Measurements from ENCODE around the gene PLEKHO2.

PLEKHO2 gene

DNA sequence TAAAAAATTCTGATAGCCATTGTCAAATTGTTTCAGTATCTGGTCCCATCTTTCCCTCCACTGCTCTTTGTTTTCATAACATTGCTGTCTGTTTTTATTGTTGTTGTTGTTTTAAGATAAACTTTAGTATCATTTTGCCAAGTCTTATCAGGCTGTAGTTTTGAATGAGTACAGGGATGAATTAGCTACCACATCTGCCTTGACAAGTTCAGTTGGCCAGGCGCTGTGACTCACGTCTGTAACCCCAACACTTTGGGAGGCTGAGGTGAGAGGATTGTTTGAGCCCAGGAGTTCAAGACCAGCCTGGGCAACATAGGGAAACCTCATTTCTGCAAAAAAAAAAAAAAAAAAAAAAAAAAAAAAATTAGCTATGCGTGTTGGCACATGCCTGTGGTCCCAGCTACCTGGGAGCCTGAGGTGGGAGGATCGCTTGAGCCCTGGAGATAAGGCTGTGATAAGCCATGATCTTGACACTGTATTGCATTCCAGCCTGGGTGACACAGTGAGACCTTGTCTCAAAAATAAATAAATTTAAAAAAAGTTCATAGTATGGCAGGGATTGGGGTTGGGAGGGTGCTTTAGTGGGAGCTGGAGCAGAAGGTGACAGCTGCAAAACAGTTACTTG lies 61.7 kb downstream of the PLEKHO2 start:
- H3K9ac ChIP-seq (ENCODE audit: insufficient read length, low read depth), result no peak overlapping the region
- no peak for TF ChIP-seq SUZ12 (IDR thresholded peaks at IDR 0.05; ENCODE audit: extremely low read depth, insufficient read depth, insufficient read length)
- TF ChIP-seq YY1 (IDR thresholded peaks at IDR 0.05; ENCODE audit: insufficient read depth, insufficient read length), result no peak
- TF ChIP-seq ZNF274 (IDR thresholded peaks at IDR 0.05; ENCODE audit: low read depth, low read length), result no peak

DNA sequence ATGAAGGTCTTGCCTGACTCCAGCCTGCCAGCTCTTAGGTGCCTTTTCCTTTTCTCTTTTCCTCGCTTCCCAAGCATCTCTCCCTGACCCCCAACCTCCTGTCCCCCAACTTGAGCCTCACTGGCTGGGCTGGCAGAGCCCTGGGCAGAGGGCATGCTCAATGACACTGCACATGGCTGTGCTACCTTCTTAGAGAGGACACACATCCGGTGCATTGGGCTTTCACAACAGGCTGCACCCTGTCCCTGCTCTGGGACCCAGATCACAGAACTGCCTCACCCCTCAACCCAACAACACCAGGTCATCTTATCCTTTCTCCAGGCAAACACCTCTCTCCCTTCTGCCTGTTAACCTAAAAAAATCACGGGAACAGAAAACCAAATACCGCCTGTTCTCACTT lies 62.5 kb downstream of the PLEKHO2 start:
- Histone ChIP-seq H3K9ac (ENCODE audit: insufficient read length, low read depth) (peak overlapping the region; percentile 32), H3K27me3 (ENCODE audit: insufficient read depth, insufficient read length) (no peaks in the 10 kb centered on the region), H3K4me3 (ENCODE audit: insufficient read length, low read depth) (peak overlapping the region; percentile 0), H3K4me1 (ENCODE audit: insufficient read depth, insufficient read length) (peaks cover 3% of the 10 kb centered on the region), H3K36me3 (ENCODE audit: insufficient read depth, insufficient read length, low read length) (peaks cover 5% of the 10 kb centered on the region), H3K9me3 (ENCODE audit: insufficient read depth, low read length) (peaks cover 35% of the 10 kb centered on the region)
- no peak for TF ChIP-seq ZNF274 (IDR thresholded peaks at IDR 0.05; ENCODE audit: low read depth, low read length)
- TF ChIP-seq SUZ12 (IDR thresholded peaks at IDR 0.05; ENCODE audit: extremely low read depth, insufficient read depth, insufficient read length), result no peak
- no peak for TF ChIP-seq YY1 (IDR thresholded peaks at IDR 0.05; ENCODE audit: insufficient read depth, insufficient read length)
- no peak for DNase-seq (ENCODE audit: low read depth, low spot score)

More for the DNA sequence above, 61.7 kb downstream of the PLEKHO2 start:
- DNase-seq (ENCODE audit: low read depth, low spot score), result no peak
- Histone ChIP-seq H3K36me3 (ENCODE audit: insufficient read depth, insufficient read length, low read length) (peaks cover 5% of the 10 kb centered on the region), H3K9me3 (ENCODE audit: insufficient read depth, low read length) (peaks cover 35% of the 10 kb centered on the region), H3K4me3 (ENCODE audit: insufficient read length, low read depth) (no peak overlapping the region), H3K27me3 (ENCODE audit: insufficient read depth, insufficient read length) (no peaks in the 10 kb centered on the region), H3K4me1 (ENCODE audit: insufficient read depth, insufficient read length) (peaks cover 4% of the 10 kb centered on the region)

DNA sequence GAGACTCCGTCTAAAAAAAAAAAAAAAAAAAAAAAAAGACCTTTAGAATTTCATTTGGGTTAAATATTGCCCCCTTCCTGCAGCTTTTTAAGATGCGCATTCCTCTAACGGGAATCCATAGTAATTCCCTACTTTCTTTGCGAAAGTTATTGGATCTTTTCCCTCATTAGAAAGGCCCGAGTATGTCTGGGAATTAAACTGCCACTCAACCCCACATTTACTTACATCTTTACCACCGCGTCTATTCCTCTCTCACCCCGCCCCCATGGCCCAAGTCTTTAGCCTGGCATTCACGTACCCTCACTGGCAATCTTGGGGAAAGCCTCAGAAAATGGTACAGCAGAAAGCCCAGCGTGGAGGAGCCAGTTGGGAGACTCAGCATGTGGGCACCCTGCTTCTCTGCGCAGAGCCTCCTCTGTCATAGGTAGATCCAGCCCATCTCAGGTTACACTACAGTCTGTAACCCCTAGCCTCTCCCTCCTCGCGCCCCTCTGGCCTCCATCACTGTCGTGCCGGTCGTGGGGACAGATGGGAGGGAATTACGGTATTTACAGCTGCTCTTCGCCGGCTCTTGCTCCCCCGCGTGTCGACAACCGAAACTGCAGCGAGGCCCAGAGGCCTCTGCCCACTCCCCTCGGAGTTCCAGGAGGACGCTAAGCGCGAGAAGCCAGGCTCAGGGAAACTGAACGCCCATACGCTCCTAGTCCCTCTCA lies 63.6 kb downstream of the PLEKHO2 start:
- H3K4me1 ChIP-seq (ENCODE audit: insufficient read depth, insufficient read length), result peaks cover 3% of the 10 kb centered on the region
- DNase-seq (ENCODE audit: low read depth, low spot score), result peak; percentile 93
- H3K27me3 ChIP-seq (ENCODE audit: insufficient read depth, insufficient read length), result peaks cover 8% of the 10 kb centered on the region
- H3K4me3 ChIP-seq (ENCODE audit: insufficient read length, low read depth), result peak overlapping the region; percentile 44
- H3K36me3 ChIP-seq (ENCODE audit: insufficient read depth, insufficient read length, low read length), result peaks cover 5% of the 10 kb centered on the region
- H3K9ac ChIP-seq (ENCODE audit: insufficient read length, low read depth), result peak overlapping the region; percentile 54
- peaks cover 34% of the 10 kb centered on the region for H3K9me3 ChIP-seq (ENCODE audit: insufficient read depth, low read length)
- TF ChIP-seq SUZ12 (IDR thresholded peaks at IDR 0.05; ENCODE audit: extremely low read depth, insufficient read depth, insufficient read length), result no peak
- no peak for TF ChIP-seq ZNF274 (IDR thresholded peaks at IDR 0.05; ENCODE audit: low read depth, low read length)
- TF ChIP-seq YY1 (IDR thresholded peaks at IDR 0.05; ENCODE audit: insufficient read depth, insufficient read length), result peak; percentile 53

DNA sequence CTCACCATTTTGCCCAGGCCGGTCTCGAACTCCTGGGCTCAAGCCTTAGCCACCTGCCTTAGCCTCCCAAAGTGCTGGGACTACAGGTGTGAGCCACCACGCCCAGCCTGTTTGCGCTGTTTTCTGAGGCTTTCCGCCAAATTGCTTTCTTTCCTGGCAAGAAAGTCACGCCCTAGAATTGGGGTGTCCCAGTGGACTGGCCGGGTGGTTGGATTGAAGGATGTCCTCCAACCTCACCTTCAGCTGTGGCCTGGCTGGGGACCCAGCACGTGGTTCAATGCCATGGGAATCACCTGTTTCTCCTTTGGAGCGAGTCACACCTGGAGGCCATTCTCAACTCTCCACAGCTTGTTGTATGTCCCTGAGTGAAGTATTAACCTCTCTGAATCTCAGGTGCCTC lies 64.2 kb downstream of the PLEKHO2 start:
- no peak for DNase-seq (ENCODE audit: low read depth, low spot score)
- Histone ChIP-seq H3K9me3 (ENCODE audit: insufficient read depth, low read length) (peaks cover 28% of the 10 kb centered on the region), H3K4me3 (ENCODE audit: insufficient read length, low read depth) (no peak overlapping the region), H3K9ac (ENCODE audit: insufficient read length, low read depth) (peak overlapping the region; percentile 54), H3K36me3 (ENCODE audit: insufficient read depth, insufficient read length, low read length) (peaks cover 1% of the 10 kb centered on the region), H3K27me3 (ENCODE audit: insufficient read depth, insufficient read length) (peaks cover 14% of the 10 kb centered on the region), H3K4me1 (ENCODE audit: insufficient read depth, insufficient read length) (peaks cover 3% of the 10 kb centered on the region)
- no peak for TF ChIP-seq ZNF274 (IDR thresholded peaks at IDR 0.05; ENCODE audit: low read depth, low read length)
- TF ChIP-seq SUZ12 (IDR thresholded peaks at IDR 0.05; ENCODE audit: extremely low read depth, insufficient read depth, insufficient read length), result no peak
- TF ChIP-seq YY1 (IDR thresholded peaks at IDR 0.05; ENCODE audit: insufficient read depth, insufficient read length), result no peak

DNA sequence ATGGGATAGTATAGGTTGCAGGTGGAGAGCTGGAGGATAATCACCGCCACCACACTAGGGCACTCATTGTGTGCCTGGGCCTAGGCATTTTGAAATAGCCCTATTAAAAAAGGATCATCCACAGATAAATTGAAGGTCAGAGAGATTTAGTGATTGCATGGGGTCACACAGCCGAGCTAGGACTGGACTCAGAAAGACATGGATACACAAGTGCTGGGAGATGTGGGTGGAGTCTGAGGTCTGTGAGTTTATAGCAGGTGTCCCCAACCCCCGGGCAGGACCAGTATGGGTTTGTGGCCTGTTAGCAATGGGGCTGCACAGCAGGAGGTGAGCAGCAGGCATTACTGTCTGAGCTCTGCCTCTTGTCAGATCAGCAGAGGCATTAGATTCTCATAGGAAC lies 64.7 kb downstream of the PLEKHO2 start:
- Histone ChIP-seq H3K36me3 (ENCODE audit: insufficient read depth, insufficient read length, low read length) (no peaks in the 10 kb centered on the region), H3K9me3 (ENCODE audit: insufficient read depth, low read length) (peaks cover 23% of the 10 kb centered on the region), H3K9ac (ENCODE audit: insufficient read length, low read depth) (no peak overlapping the region), H3K27me3 (ENCODE audit: insufficient read depth, insufficient read length) (peaks cover 19% of the 10 kb centered on the region), H3K4me1 (ENCODE audit: insufficient read depth, insufficient read length) (peaks cover 3% of the 10 kb centered on the region), H3K4me3 (ENCODE audit: insufficient read length, low read depth) (no peak overlapping the region)
- TF ChIP-seq SUZ12 (IDR thresholded peaks at IDR 0.05; ENCODE audit: extremely low read depth, insufficient read depth, insufficient read length), result no peak
- DNase-seq (ENCODE audit: low read depth, low spot score), result no peak

DNA sequence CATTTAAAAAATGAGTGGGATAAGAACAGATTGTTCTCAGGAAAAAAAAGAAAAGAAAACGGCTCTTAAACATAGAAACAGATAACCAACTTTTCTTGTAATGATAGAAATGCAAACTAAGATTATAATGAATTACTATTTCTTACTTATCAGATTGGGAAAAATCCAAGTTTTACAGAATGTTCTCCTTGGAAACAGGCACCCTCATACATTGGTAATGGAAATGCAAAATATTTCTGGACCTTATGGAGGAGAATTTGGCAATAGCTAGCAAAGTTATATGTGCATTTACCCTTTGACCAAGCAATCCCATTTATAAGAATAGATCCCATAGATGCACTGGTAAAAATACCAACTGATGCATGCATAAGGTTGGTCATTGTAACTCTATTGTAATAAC lies 66.3 kb downstream of the PLEKHO2 start:
- no peak overlapping the region for H3K4me3 ChIP-seq (ENCODE audit: insufficient read length, low read depth)
- TF ChIP-seq YY1 (IDR thresholded peaks at IDR 0.05; ENCODE audit: insufficient read depth, insufficient read length) (no peak), SUZ12 (IDR thresholded peaks at IDR 0.05; ENCODE audit: extremely low read depth, insufficient read depth, insufficient read length) (no peak), ZNF274 (IDR thresholded peaks at IDR 0.05; ENCODE audit: low read depth, low read length) (no peak)
- peaks cover 33% of the 10 kb centered on the region for H3K27me3 ChIP-seq (ENCODE audit: insufficient read depth, insufficient read length)
- H3K36me3 ChIP-seq (ENCODE audit: insufficient read depth, insufficient read length, low read length), result no peaks in the 10 kb centered on the region
- H3K9ac ChIP-seq (ENCODE audit: insufficient read length, low read depth), result no peak overlapping the region
- DNase-seq (ENCODE audit: low read depth, low spot score), result no peak
- H3K9me3 ChIP-seq (ENCODE audit: insufficient read depth, low read length), result peaks cover 15% of the 10 kb centered on the region; the same call in 1 of the 2 replicates
- peaks cover 7% of the 10 kb centered on the region for H3K4me1 ChIP-seq (ENCODE audit: insufficient read depth, insufficient read length)

DNA sequence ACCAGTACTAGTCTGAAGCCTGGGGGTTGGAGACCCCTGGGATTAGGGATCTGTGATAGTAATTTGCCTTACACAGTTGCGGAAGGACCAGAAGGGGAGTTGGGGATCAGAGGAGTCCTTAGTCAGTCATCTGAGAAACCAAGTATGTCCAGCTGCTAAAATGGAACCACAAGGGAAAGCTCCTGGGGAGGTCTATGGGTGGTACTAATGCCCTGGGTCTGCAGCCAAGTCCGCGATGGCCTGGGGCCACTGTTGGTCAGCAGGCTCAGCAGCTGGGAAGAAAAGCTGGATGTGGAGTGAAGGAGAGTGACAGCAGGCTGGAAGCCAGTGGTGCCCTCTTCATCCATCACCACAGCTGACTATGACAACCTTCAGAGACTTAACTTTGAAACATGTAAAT lies 67.8 kb downstream of the PLEKHO2 start:
- no peak overlapping the region for H3K4me3 ChIP-seq (ENCODE audit: insufficient read length, low read depth)
- DNase-seq (ENCODE audit: low read depth, low spot score), result no peak
- peaks cover 15% of the 10 kb centered on the region; the same call in 1 of the 2 replicates for H3K9me3 ChIP-seq (ENCODE audit: insufficient read depth, low read length)
- no peaks in the 10 kb centered on the region for H3K36me3 ChIP-seq (ENCODE audit: insufficient read depth, insufficient read length, low read length)
- no peak overlapping the region for H3K9ac ChIP-seq (ENCODE audit: insufficient read length, low read depth)
- peaks cover 7% of the 10 kb centered on the region for H3K4me1 ChIP-seq (ENCODE audit: insufficient read depth, insufficient read length)
- TF ChIP-seq SUZ12 (IDR thresholded peaks at IDR 0.05; ENCODE audit: extremely low read depth, insufficient read depth, insufficient read length), result no peak
- no peak for TF ChIP-seq ZNF274 (IDR thresholded peaks at IDR 0.05; ENCODE audit: low read depth, low read length)
- TF ChIP-seq YY1 (IDR thresholded peaks at IDR 0.05; ENCODE audit: insufficient read depth, insufficient read length), result no peak
- peaks cover 38% of the 10 kb centered on the region for H3K27me3 ChIP-seq (ENCODE audit: insufficient read depth, insufficient read length)

Measured in NT2/D1 (cell line).